SK-N-SH (cell line): Measurements from ENCODE around the gene RBMS1. TPM values are rescaled to one million over a fixed set of nuclear protein-coding genes. Genes with fewer than 3 reads are reported as not detected.

Source experiments
- CTCF ChIA-PET: fragments of 300-600, 350-600 bp; formaldehyde crosslinking; extraction: SDS; loops from one replicate; lab custom pipeline; 2021; lab: Yijun Ruan, JAX
- POLR2A ChIA-PET: fragments of 350-600 bp; sonication (Branson Sonifier 250); formaldehyde crosslinking; extraction: SDS; loops from one replicate; lab custom pipeline; 2020; ENCODE audit warnings: antibody characterized with exemption, inconsistent platforms; lab: Yijun Ruan, JAX
- DNase-seq: peaks from one replicate; pipeline ENCODE4 v3.0.0; 2012
- H2AFZ ChIP-seq: fragments of 200-600 bp; sonication (generic); 2 replicates; pipeline ENCODE4 v1.8.1; 2016; ENCODE audit warnings: antibody characterized with exemption, mild to moderate bottlenecking, low read depth
- H3F3A ChIP-seq: fragments of 200-600 bp; sonication (generic); replicated peaks from 2 replicates; pipeline ENCODE3; 2016; ENCODE audit warnings: antibody characterized with exemption, mild to moderate bottlenecking; ENCODE audit not compliant: insufficient read depth
- H3K27ac ChIP-seq, 2 experiments: fragments of 200-500 bp in 1 of 2; fragments of 200-600 bp in 1 of 2; sonication (Bioruptor generic) in 1 of 2; sonication (generic), shearing (Covaris generic) in 1 of 2; 2 replicates each; pipeline versions ENCODE4 v1.5.1 to v1.6.1; 2014 to 2016; ENCODE audit warnings: low read depth in 2 of 2, inconsistent platforms in 1 of 2, low read length in 1 of 2, mild to moderate bottlenecking in 1 of 2, mixed read lengths in 1 of 2
- H3K27me3 ChIP-seq: fragments of 200-600 bp; sonication (generic), shearing (Covaris generic); 2 replicates; pipeline ENCODE4 v1.6.1; 2016; ENCODE audit warnings: mixed run types; ENCODE audit not compliant: insufficient read depth
- H3K36me3 ChIP-seq, 2 experiments: fragments of 200-500 bp in 1 of 2; fragments of 200-600 bp in 1 of 2; sonication (Bioruptor generic) in 1 of 2; sonication (generic) in 1 of 2; replicated peaks in 1 of 2; 2 replicates each; pipeline versions ENCODE3 to v1.5.1; 2014 to 2016; ENCODE audit warnings: low read length in 1 of 2, mild to moderate bottlenecking in 1 of 2; ENCODE audit not compliant: insufficient read depth in 2 of 2, control insufficient read depth in 1 of 2
- H3K4me1 ChIP-seq, 2 experiments: fragments of 200-500 bp in 1 of 2; fragments of 200-600 bp in 1 of 2; sonication (Bioruptor generic) in 1 of 2; sonication (generic), shearing (Covaris generic) in 1 of 2; 2 replicates each; pipeline versions ENCODE4 v1.5.1 to v1.6.1; 2014 to 2016; ENCODE audit warnings: low read depth in 1 of 2, low read length in 1 of 2, mixed run types in 1 of 2; ENCODE audit not compliant: insufficient read depth in 2 of 2, control insufficient read depth in 1 of 2
- H3K4me2 ChIP-seq: fragments of 200-600 bp; sonication (generic), shearing (Covaris generic); 2 replicates; pipeline ENCODE4 v1.6.1; 2017; ENCODE audit warnings: mixed run types
- H3K4me3 ChIP-seq, 2 experiments: fragments of 200-500 bp in 1 of 2; fragments of 200-600 bp in 1 of 2; sonication (Bioruptor generic) in 1 of 2; sonication (generic), shearing (Covaris generic) in 1 of 2; 2 replicates each; pipeline versions ENCODE4 v1.5.1 to v1.8.1; 2014 to 2016; ENCODE audit warnings: low read depth in 2 of 2, inconsistent platforms in 1 of 2, low read length in 1 of 2, mild to moderate bottlenecking in 1 of 2, mixed read lengths in 1 of 2, moderate library complexity in 1 of 2
- H3K79me2 ChIP-seq: fragments of 200-600 bp; sonication (generic); 2 replicates; pipeline ENCODE4 v1.8.1; 2017; ENCODE audit warnings: mild to moderate bottlenecking; ENCODE audit not compliant: insufficient read depth
- H3K9ac ChIP-seq: fragments of 200-600 bp; sonication (generic); 2 replicates; pipeline ENCODE4 v1.6.1; 2017; ENCODE audit warnings: mixed run types
- H3K9me2 ChIP-seq: fragments of 200-600 bp; sonication (generic); 2 replicates; pipeline ENCODE4 v1.6.1; 2017; ENCODE audit warnings: mixed run types
- H3K9me3 ChIP-seq: fragments of 200-600 bp; sonication (generic); 2 replicates; pipeline ENCODE4 v1.6.1; 2017; ENCODE audit warnings: mixed run types, mild to moderate bottlenecking, moderate library complexity
- H4K20me1 ChIP-seq: fragments of 200-600 bp; sonication (generic); 2 replicates; pipeline ENCODE4 v1.6.1; 2017; ENCODE audit warnings: mild to moderate bottlenecking, mixed run types; ENCODE audit not compliant: insufficient read depth
- EP300 ChIP-seq, 2 experiments: IDR thresholded peaks; 2 replicates each; pipeline versions ENCODE4 v1.4.0 to v1.6.1; 2012; ENCODE audit warnings: borderline replicate concordance in 1 of 2, low read depth in 1 of 2, low read length in 1 of 2
- EZH2phosphoT487 ChIP-seq: fragments of 200-600 bp; sonication (generic); IDR thresholded peaks from 2 replicates; pipeline ENCODE4 v1.6.1; 2017; ENCODE audit warnings: low read depth, mixed run types, mild to moderate bottlenecking, antibody characterized with exemption, moderate library complexity, borderline replicate concordance
- FOSL2 ChIP-seq: IDR thresholded peaks from 2 replicates; pipeline ENCODE4 v1.4.0; 2012; ENCODE audit warnings: low read depth, mild to moderate bottlenecking, moderate library complexity, borderline replicate concordance
- FOXM1 ChIP-seq: IDR thresholded peaks from 2 replicates; pipeline ENCODE4 v1.4.0; 2012; ENCODE audit warnings: low read depth, mild to moderate bottlenecking
- GABPA ChIP-seq: IDR thresholded peaks from 2 replicates; pipeline ENCODE4 v1.4.0; 2012; ENCODE audit warnings: low read depth, mild to moderate bottlenecking
- GATA2 ChIP-seq: sonication (generic); formaldehyde crosslinking; IDR thresholded peaks from 2 replicates; pipeline ENCODE4 v1.5.0; 2020; ENCODE audit warnings: mild to moderate bottlenecking, missing genetic modification reagents
- MEF2A ChIP-seq: IDR thresholded peaks from 2 replicates; pipeline ENCODE4 v1.4.0; 2012; ENCODE audit warnings: low read depth, borderline replicate concordance
- MXI1 ChIP-seq: IDR thresholded peaks from 2 replicates; pipeline ENCODE4 v1.6.1; 2012; ENCODE audit warnings: mild to moderate bottlenecking, low read depth, low read length, improper control_type of control experiment
- NFIC ChIP-seq: IDR thresholded peaks from 2 replicates; pipeline ENCODE4 v1.4.0; 2012; ENCODE audit warnings: borderline replicate concordance
- NRF1 ChIP-seq: IDR thresholded peaks from 2 replicates; pipeline ENCODE4 v1.6.1; 2012; ENCODE audit warnings: low read depth, mild to moderate bottlenecking, low read length
- POLR2AphosphoS5 ChIP-seq: IDR thresholded peaks from 2 replicates; pipeline ENCODE4 v1.6.1; 2012; ENCODE audit warnings: low read depth, low read length
- RCOR1 ChIP-seq: fragments of 150-350 bp; IDR thresholded peaks from 2 replicates; pipeline ENCODE4 v1.6.1; 2017; ENCODE audit warnings: antibody characterized with exemption, low read length
- RXRA ChIP-seq: IDR thresholded peaks from 2 replicates; pipeline ENCODE4 v1.4.0; 2012; ENCODE audit warnings: low read depth, mild to moderate bottlenecking, borderline replicate concordance
- SMC3 ChIP-seq: IDR thresholded peaks from 2 replicates; pipeline ENCODE4 v1.6.1; 2012; ENCODE audit warnings: low read depth, low read length, improper control_type of control experiment
- TCF12 ChIP-seq: IDR thresholded peaks from 2 replicates; pipeline ENCODE4 v1.4.0; 2012
- TEAD4 ChIP-seq: IDR thresholded peaks from 2 replicates; pipeline ENCODE4 v1.4.0; 2012; ENCODE audit warnings: mild to moderate bottlenecking, borderline replicate concordance; ENCODE audit not compliant: insufficient read depth
- WGBS: methylation state at CpG from one replicate; pipeline ENCODE4 v1.1.6; 2017; ENCODE audit warnings: low lambda C conversion rate; 5-methylcytosine and 5-hydroxymethylcytosine counted together
- polyA plus RNA-seq, 3 experiments: library from polyadenylated mRNA; depleted of rRNA; stranded (reverse); fragments of >200 nt; gene quantifications; 2 replicates each; pipeline ENCODE4 v1.2.3, GENCODE V29; 2012
- TF ChIP-seq, protein P1 (sequence below): IDR thresholded peaks from 2 replicates; pipeline ENCODE4 v1.6.1; 2012; ENCODE audit warnings: mild to moderate bottlenecking, low read depth, low read length, moderate library complexity
- TF ChIP-seq, protein P2 (sequence below): fragments of 150-350 bp; IDR thresholded peaks from 2 replicates; pipeline ENCODE4 v1.6.1; 2017; ENCODE audit warnings: antibody characterized with exemption, low read length, low read depth, borderline replicate concordance

Gene RBMS1
- polyA plus RNA-seq, 1 of the 3 experiments (the other 2 are of a cell fraction) = 56.5 TPM

DNA sequence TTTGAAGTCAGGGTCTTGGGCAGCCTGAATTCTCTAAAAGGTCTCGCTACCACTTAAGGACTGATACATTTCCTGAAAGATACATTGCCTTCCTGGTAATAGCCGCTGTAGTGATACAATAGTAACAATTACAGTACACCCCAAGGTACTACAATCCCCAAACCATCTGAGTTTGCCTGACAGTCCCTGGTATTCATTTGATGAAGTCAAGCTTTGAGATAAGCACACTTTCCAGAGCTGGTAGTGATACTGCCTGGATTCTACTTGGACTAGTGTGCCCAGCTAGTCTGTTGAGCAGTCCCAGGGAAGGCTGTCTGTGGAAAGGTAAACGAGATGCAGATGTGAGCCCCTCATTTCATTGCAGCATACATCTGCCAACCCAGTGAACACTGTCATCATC, 269.1 kb downstream of the RBMS1 start:
- 13% methylated on average over 3 of the region's 3 CpGs for WGBS
- TF ChIP-seq, protein P1, sequence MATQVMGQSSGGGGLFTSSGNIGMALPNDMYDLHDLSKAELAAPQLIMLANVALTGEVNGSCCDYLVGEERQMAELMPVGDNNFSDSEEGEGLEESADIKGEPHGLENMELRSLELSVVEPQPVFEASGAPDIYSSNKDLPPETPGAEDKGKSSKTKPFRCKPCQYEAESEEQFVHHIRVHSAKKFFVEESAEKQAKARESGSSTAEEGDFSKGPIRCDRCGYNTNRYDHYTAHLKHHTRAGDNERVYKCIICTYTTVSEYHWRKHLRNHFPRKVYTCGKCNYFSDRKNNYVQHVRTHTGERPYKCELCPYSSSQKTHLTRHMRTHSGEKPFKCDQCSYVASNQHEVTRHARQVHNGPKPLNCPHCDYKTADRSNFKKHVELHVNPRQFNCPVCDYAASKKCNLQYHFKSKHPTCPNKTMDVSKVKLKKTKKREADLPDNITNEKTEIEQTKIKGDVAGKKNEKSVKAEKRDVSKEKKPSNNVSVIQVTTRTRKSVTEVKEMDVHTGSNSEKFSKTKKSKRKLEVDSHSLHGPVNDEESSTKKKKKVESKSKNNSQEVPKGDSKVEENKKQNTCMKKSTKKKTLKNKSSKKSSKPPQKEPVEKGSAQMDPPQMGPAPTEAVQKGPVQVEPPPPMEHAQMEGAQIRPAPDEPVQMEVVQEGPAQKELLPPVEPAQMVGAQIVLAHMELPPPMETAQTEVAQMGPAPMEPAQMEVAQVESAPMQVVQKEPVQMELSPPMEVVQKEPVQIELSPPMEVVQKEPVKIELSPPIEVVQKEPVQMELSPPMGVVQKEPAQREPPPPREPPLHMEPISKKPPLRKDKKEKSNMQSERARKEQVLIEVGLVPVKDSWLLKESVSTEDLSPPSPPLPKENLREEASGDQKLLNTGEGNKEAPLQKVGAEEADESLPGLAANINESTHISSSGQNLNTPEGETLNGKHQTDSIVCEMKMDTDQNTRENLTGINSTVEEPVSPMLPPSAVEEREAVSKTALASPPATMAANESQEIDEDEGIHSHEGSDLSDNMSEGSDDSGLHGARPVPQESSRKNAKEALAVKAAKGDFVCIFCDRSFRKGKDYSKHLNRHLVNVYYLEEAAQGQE = no peak
- TF ChIP-seq NFIC = no peak
- TF ChIP-seq EP300 (IDR thresholded peaks at IDR 0.05; ENCODE audit: borderline replicate concordance in 1 of 2, low read depth in 1 of 2, low read length in 1 of 2) = peak in 1 of 2 experiments; percentile 65; a peak in 1 of 4 replicates
- peak; percentile 82 for TF ChIP-seq RCOR1
- no peak for TF ChIP-seq GABPA
- TF ChIP-seq GATA2 (CRISPR knock-in tag) = peak; percentile 41
- ChIA-PET POLR2A (no interaction called here), CTCF (interaction anchor here (0.6 to 1.2 kb wide), 3 partner anchors 14 to 770 kb away, joined by 3 to 6 read pairs (median 3); no protein-coding TSS in a partner anchor)
- Histone ChIP-seq H3K27me3 (no peaks in the 10 kb centered on the region), H3K36me3 (no peaks in the 10 kb centered on the region), H3K9ac (peak overlapping the region; percentile 50; the same call in 1 of the 2 replicates), H3K9me2 (no peaks in the 10 kb centered on the region), H3K4me2 (peak overlapping the region; percentile 45), H3K79me2 (no peaks in the 10 kb centered on the region), H3K27ac (peak overlapping the region; percentile 96 to 98), H3K4me1 (peaks cover 38 to 83% of the 10 kb centered on the region in 2 experiments), H3K9me3 (no peaks in the 10 kb centered on the region), H4K20me1 (no peaks in the 10 kb centered on the region), H2AFZ (no peak overlapping the region), H3F3A (peaks cover 45% of the 10 kb centered on the region), H3K4me3 (peak overlapping the region; percentile 4 to 16; a peak in 1 of 4 replicates)
- DNase-seq = peak; percentile 51

DNA sequence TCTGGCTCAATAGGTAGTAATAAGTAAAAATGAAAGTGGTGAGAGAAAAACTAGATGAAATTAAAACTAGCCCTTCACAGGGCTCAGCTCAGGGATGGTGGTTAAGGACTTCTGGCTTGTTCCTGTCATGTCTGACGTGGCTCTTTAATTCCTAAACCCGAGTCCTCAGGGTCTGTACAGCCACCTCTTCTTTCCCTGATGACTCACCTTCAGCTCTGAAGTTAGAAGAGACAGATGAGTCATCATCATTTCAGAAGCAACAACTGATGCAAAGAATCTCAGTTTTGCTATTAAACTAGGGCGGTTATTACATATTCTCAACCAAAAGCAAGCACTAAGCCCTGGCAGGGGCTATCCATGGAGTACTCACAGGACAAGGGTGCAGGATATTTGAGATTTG, 269.5 kb downstream of the RBMS1 start:
- Histone ChIP-seq H3K9ac (peak overlapping the region; percentile 50; the same call in 1 of the 2 replicates), H3K79me2 (no peaks in the 10 kb centered on the region), H3K36me3 (no peaks in the 10 kb centered on the region), H3F3A (peaks cover 40% of the 10 kb centered on the region), H3K9me3 (no peaks in the 10 kb centered on the region), H3K4me1 (peaks cover 38 to 78% of the 10 kb centered on the region in 2 experiments), H2AFZ (no peak overlapping the region), H3K27me3 (no peaks in the 10 kb centered on the region), H3K4me2 (peak overlapping the region; percentile 45), H3K4me3 (peak overlapping the region; percentile 4 to 16; a peak in 1 of 4 replicates), H4K20me1 (no peaks in the 10 kb centered on the region), H3K27ac (peak overlapping the region; percentile 96 to 98), H3K9me2 (no peaks in the 10 kb centered on the region)
- DNase-seq = no peak
- POLR2A ChIA-PET = no interaction called here
- WGBS = 6% methylated on average over 3 of the region's 3 CpGs
- CTCF ChIA-PET = interaction anchor here (0.9 to 1.8 kb wide), 4 partner anchors 28 to 771 kb away, joined by 3 to 6 read pairs (median 4); no protein-coding TSS in a partner anchor
- TF ChIP-seq TEAD4 (peak; percentile 21; the same call in 1 of the 2 replicates), EZH2phosphoT487 (no peak), FOXM1 (0 out of 2 replicates have a peak, but pooled peaks have one; percentile 43), FOSL2 (peak; percentile 100), GABPA (no peak), GATA2 (CRISPR knock-in tag) (no peak), RCOR1 (no peak), SMC3 (no peak), NRF1 (no peak), MEF2A (no peak), TCF12 (peak; percentile 76), POLR2AphosphoS5 (no peak), MXI1 (no peak), NFIC (peak; percentile 57; the same call in 1 of the 2 replicates), RXRA (no peak)
- TF ChIP-seq, protein P1 = no peak
- TF ChIP-seq, protein P2, sequence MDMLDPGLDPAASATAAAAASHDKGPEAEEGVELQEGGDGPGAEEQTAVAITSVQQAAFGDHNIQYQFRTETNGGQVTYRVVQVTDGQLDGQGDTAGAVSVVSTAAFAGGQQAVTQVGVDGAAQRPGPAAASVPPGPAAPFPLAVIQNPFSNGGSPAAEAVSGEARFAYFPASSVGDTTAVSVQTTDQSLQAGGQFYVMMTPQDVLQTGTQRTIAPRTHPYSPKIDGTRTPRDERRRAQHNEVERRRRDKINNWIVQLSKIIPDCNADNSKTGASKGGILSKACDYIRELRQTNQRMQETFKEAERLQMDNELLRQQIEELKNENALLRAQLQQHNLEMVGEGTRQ = no peak
